GM18868 (cell line): ENCODE data around the gene DDX3X.
A peak's percentile ranks its signal among the peaks of the same experiment; 100 is the strongest.

Experiments used
- ATAC-seq: cut with Tn5 transposase; IDR thresholded peaks from one replicate; pipeline ENCODE4 v1.9.1; 2021; ENCODE audit warnings: mild to moderate bottlenecking, moderate library complexity; ENCODE audit not compliant: unreplicated experiment

Gene DDX3X

GRCh38 chrX:41327341-41327740, 6.6 kb upstream of the DDX3X start:
- ATAC-seq: no peak

GRCh38 chrX:41329101-41329500, 4.9 kb upstream of the DDX3X start:
- no peak for ATAC-seq

GRCh38 chrX:41332005-41332404, 2.0 kb upstream of the DDX3X start:
- ATAC-seq: no peak

- ATAC-seq: peak; percentile 11
Measured at GRCh38 chrX:41332408-41333002, 1.5 kb upstream of the DDX3X start.

GRCh38 chrX:41333003-41333743, 789 bp upstream of the DDX3X start:
- ATAC-seq: peak; percentile 43

GRCh38 chrX:41334363-41335197, 618 bp downstream of the DDX3X start:
- ATAC-seq: peak; percentile 26

GRCh38 chrX:41335198-41335957, 1.4 kb downstream of the DDX3X start:
- no peak for ATAC-seq

GRCh38 chrX:41335958-41336331, 2.0 kb downstream of the DDX3X start:
- ATAC-seq: no peak

- ATAC-seq: no peak
Measured at GRCh38 chrX:41336447-41336846, 2.5 kb downstream of the DDX3X start.

GRCh38 chrX:41337140-41337539, 3.2 kb downstream of the DDX3X start:
- ATAC-seq: no peak

GRCh38 chrX:41338436-41338835, 4.5 kb downstream of the DDX3X start:
- ATAC-seq: no peak

- no peak for ATAC-seq
Measured at GRCh38 chrX:41339148-41339547, 5.2 kb downstream of the DDX3X start.

- ATAC-seq: no peak
Measured at GRCh38 chrX:41344053-41344452, 10.1 kb downstream of the DDX3X start.

- ATAC-seq: no peak
Measured at GRCh38 chrX:41347186-41347585, 13.2 kb downstream of the DDX3X start.

- no peak for ATAC-seq
Measured at GRCh38 chrX:41348551-41348950, 14.6 kb downstream of the DDX3X start.

- ATAC-seq: no peak
Measured at GRCh38 chrX:41350150-41350975, 16.4 kb downstream of the DDX3X start.

GRCh38 chrX:41350976-41351569, 17.1 kb downstream of the DDX3X start:
- no peak for ATAC-seq

- ATAC-seq: no peak
Measured at GRCh38 chrX:41351923-41352322, 18.0 kb downstream of the DDX3X start.

- ATAC-seq: no peak
Measured at GRCh38 chrX:41352329-41352838, 18.4 kb downstream of the DDX3X start.

- ATAC-seq: no peak
Measured at GRCh38 chrX:41353985-41354384, 20.0 kb downstream of the DDX3X start.
